ENCODE data around the gene MTRFR. TPM values are rescaled to one million over a fixed set of nuclear protein-coding genes. Genes with fewer than 3 reads are reported as not detected.
A peak's percentile ranks its signal among the peaks of the same experiment; 100 is the strongest.

The MTRFR gene
- polyA plus RNA-seq, 1 of the 3 experiments (the other 2 are of a cell fraction): 6.6 TPM

DNA sequence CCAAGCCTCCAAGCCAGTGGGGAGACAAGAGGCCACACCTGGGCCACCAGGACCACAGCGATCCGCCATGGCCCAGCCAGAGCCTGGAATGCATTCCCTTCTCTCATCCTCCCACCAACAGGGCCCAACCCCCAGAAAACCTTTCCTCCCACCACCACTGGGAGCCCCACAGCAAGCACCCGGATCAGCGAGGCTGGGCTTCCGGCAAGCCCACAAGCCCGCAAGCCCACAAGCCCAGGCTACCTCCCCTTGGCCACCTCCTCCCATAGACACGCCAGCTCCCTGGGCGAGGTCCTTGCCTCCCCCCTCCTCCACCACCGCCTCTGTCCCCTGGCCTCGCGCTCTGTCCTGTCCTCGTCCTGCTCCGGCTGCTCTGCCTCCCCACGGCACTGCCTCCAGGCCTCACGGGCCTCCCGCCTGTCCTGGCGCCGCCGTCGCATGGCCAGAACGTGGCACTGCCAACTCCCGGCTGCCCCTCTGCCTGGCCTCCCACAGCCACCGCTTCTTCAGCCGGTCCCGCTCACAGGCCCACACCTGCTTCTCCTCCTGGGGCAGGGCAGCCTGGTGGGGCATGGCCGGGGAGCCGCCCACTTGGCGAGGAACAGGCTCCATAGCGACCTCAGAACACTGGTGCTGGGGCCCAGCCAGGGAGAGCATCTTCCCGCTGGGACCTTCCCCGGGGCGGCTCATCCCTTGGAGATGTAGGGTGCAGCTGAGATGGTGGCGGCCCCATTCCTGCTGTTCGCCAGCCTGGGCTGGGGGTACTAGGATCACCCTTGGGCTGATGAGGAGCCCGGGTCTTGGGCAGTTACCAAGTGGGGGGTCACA is 32.8 kb downstream of the MTRFR start:
- H3K27ac ChIP-seq (ENCODE audit: low read depth in 2 of 2, low read length in 1 of 2): peak overlapping the region in 1 of 2 experiments; percentile 99; a peak in 1 of 4 replicates
- DNase-seq: no peak
- TF ChIP-seq SIN3A (IDR thresholded peaks at IDR 0.05; ENCODE audit: borderline replicate concordance, low read depth, low read length) (no peak), RXRA (IDR thresholded peaks at IDR 0.05; ENCODE audit: borderline replicate concordance, low read depth) (no peak), MEF2A (IDR thresholded peaks at IDR 0.05; ENCODE audit: borderline replicate concordance, low read depth) (no peak), ELF1 (IDR thresholded peaks at IDR 0.05) (no peak), CHD2 (IDR thresholded peaks at IDR 0.05; ENCODE audit: low read length, partially characterized antibody) (no peak), RFX5 (IDR thresholded peaks at IDR 0.05; ENCODE audit: low read length) (no peak), NRF1 (IDR thresholded peaks at IDR 0.05; ENCODE audit: low read depth, low read length) (no peak), JUND (IDR thresholded peaks at IDR 0.05) (no peak), FOXM1 (IDR thresholded peaks at IDR 0.05; ENCODE audit: low read depth) (no peak), FOXJ3 (CRISPR knock-in tag; IDR thresholded peaks at IDR 0.05) (no peak), RAD21 (IDR thresholded peaks at IDR 0.05; ENCODE audit: low read length) (no peak), TAF1 (IDR thresholded peaks at IDR 0.05; ENCODE audit: borderline replicate concordance, low read depth, low read length) (no peak)
- TF ChIP-seq, protein P1, sequence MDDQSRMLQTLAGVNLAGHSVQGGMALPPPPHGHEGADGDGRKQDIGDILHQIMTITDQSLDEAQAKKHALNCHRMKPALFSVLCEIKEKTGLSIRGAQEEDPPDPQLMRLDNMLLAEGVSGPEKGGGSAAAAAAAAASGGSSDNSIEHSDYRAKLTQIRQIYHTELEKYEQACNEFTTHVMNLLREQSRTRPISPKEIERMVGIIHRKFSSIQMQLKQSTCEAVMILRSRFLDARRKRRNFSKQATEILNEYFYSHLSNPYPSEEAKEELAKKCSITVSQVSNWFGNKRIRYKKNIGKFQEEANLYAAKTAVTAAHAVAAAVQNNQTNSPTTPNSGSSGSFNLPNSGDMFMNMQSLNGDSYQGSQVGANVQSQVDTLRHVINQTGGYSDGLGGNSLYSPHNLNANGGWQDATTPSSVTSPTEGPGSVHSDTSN (IDR thresholded peaks at IDR 0.05): no peak
- TF ChIP-seq, protein P2, sequence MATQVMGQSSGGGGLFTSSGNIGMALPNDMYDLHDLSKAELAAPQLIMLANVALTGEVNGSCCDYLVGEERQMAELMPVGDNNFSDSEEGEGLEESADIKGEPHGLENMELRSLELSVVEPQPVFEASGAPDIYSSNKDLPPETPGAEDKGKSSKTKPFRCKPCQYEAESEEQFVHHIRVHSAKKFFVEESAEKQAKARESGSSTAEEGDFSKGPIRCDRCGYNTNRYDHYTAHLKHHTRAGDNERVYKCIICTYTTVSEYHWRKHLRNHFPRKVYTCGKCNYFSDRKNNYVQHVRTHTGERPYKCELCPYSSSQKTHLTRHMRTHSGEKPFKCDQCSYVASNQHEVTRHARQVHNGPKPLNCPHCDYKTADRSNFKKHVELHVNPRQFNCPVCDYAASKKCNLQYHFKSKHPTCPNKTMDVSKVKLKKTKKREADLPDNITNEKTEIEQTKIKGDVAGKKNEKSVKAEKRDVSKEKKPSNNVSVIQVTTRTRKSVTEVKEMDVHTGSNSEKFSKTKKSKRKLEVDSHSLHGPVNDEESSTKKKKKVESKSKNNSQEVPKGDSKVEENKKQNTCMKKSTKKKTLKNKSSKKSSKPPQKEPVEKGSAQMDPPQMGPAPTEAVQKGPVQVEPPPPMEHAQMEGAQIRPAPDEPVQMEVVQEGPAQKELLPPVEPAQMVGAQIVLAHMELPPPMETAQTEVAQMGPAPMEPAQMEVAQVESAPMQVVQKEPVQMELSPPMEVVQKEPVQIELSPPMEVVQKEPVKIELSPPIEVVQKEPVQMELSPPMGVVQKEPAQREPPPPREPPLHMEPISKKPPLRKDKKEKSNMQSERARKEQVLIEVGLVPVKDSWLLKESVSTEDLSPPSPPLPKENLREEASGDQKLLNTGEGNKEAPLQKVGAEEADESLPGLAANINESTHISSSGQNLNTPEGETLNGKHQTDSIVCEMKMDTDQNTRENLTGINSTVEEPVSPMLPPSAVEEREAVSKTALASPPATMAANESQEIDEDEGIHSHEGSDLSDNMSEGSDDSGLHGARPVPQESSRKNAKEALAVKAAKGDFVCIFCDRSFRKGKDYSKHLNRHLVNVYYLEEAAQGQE (IDR thresholded peaks at IDR 0.05; ENCODE audit: low read depth, low read length): no peak
- no peaks in the 10 kb centered on the region for H3K9me3 ChIP-seq
- WGBS (ENCODE audit: low lambda C conversion rate): 95% methylated on average over 28 of the region's 35 CpGs
- H3K27me3 ChIP-seq (ENCODE audit: insufficient read depth): no peaks in the 10 kb centered on the region
- no peak overlapping the region for H3K4me2 ChIP-seq
- ChIA-PET CTCF (interaction anchor here (1.1 to 2.2 kb wide), 3 partner anchors 8 to 28 kb away, joined by 3 to 13 read pairs (median 4); no protein-coding TSS in a partner anchor), POLR2A (interaction anchor here (1.2 to 2.0 kb wide), 2 partner anchors 8 to 14 kb away, joined by 5 to 7 read pairs; no protein-coding TSS in a partner anchor)
- peaks cover 13% of the 10 kb centered on the region for H3F3A ChIP-seq (replicated peaks; ENCODE audit: insufficient read depth)
- no peak overlapping the region for H3K9ac ChIP-seq
- peaks cover 41% of the 10 kb centered on the region for H4K20me1 ChIP-seq (ENCODE audit: insufficient read depth)
- H2AFZ ChIP-seq (ENCODE audit: low read depth): no peak overlapping the region
- peaks cover 97% of the 10 kb centered on the region for H3K79me2 ChIP-seq (ENCODE audit: insufficient read depth)
- H3K36me3 ChIP-seq (replicated peaks in 1 of 2; ENCODE audit: control insufficient read depth in 1 of 2, insufficient read depth in 2 of 2, low read length in 1 of 2): peaks cover 28 to 36% of the 10 kb centered on the region in 2 experiments
- no peaks in the 10 kb centered on the region for H3K9me2 ChIP-seq
- H3K4me3 ChIP-seq (ENCODE audit: low read depth in 2 of 2, low read length in 1 of 2): no peak overlapping the region
- H3K4me1 ChIP-seq (ENCODE audit: control insufficient read depth in 1 of 2, insufficient read depth in 2 of 2, low read depth in 1 of 2, low read length in 1 of 2): peaks cover 5 to 39% of the 10 kb centered on the region in 2 experiments; a peak in 3 of 4 replicates
